Lower lobe of right lung (tissue), 2 donors: ENCODE measurements around the gene TBX2. TPM values are rescaled to one million over a fixed set of nuclear protein-coding genes. Genes with fewer than 3 reads are reported as not detected.
A peak's percentile ranks its signal among the peaks of the same experiment; 100 is the strongest.

Experiments used
- ATAC-seq, 2 donors: fragments of 200-7000 bp; cut with Tn5 transposase; one replicate each; pipeline ENCODE4 v1.9.1; 2020 to 2022; ENCODE audit warnings: mild to moderate bottlenecking in 2 of 2, moderate library complexity in 2 of 2
- DNase-seq: peaks from one replicate; pipeline ENCODE4 v3.0.0-alpha.2; 2020
- H3K27ac ChIP-seq: fragments of 200-600 bp; one replicate; pipeline ENCODE4 v1.8.0; 2022
- H3K27me3 ChIP-seq: fragments of 200-600 bp; one replicate; pipeline ENCODE4 v1.8.0; 2022; ENCODE audit warnings: low read depth
- H3K36me3 ChIP-seq: fragments of 200-600 bp; one replicate; pipeline ENCODE4 v1.8.0; 2022; ENCODE audit warnings: mild to moderate bottlenecking
- H3K4me1 ChIP-seq: fragments of 200-600 bp; one replicate; pipeline ENCODE4 v1.8.0; 2022
- H3K4me3 ChIP-seq: fragments of 200-600 bp; one replicate; pipeline ENCODE4 v1.8.0; 2022; ENCODE audit warnings: mild to moderate bottlenecking
- H3K9me3 ChIP-seq: fragments of 200-600 bp; one replicate; pipeline ENCODE4 v1.8.0; 2022
- intact Hi-C: fragments of 100-400 bp; cut with DNase I; formaldehyde crosslinking; loops from one replicate; pipeline ENCODE4 v1.11.0; 2022
- total RNA-seq: library from RNA; stranded (reverse); fragmentation: NEBNext Ultra II Directional; extraction: Animal tissue kit (Norgen Biotek cat#: 25700); gene quantifications from one replicate; pipeline ENCODE4 v1.2.1, GENCODE V29; 2021
- TF ChIP-seq, protein P1 (sequence below): fragments of 200-600 bp; IDR thresholded peaks from one replicate; pipeline ENCODE4 v1.8.0; 2022; ENCODE audit warnings: antibody characterized with exemption, mild to moderate bottlenecking
- donor health status: DM: no; HTN: yes; CAD: no; lungs with severe emphysema.

TBX2 gene
- total RNA-seq, 1 donor from 2014 or later, result 83.3 TPM

DNA sequence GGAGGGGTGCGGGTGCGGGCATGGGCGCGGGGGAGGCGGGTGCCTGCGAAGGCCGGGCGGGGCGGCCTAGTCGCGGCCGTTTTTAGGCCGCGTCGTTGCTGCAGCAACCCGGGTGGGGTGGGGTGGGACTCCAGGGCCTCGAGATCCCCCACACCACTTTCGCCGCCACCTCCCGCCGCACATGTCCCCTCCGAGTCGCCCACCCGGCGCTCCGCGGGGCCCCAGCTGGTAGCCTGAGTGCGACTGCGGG, 11.3 kb downstream of the TBX2 start:
- TF ChIP-seq, protein P1, sequence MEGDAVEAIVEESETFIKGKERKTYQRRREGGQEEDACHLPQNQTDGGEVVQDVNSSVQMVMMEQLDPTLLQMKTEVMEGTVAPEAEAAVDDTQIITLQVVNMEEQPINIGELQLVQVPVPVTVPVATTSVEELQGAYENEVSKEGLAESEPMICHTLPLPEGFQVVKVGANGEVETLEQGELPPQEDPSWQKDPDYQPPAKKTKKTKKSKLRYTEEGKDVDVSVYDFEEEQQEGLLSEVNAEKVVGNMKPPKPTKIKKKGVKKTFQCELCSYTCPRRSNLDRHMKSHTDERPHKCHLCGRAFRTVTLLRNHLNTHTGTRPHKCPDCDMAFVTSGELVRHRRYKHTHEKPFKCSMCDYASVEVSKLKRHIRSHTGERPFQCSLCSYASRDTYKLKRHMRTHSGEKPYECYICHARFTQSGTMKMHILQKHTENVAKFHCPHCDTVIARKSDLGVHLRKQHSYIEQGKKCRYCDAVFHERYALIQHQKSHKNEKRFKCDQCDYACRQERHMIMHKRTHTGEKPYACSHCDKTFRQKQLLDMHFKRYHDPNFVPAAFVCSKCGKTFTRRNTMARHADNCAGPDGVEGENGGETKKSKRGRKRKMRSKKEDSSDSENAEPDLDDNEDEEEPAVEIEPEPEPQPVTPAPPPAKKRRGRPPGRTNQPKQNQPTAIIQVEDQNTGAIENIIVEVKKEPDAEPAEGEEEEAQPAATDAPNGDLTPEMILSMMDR, result no peak
- no peak for ATAC-seq
- peak overlapping the region; percentile 89 for H3K27ac ChIP-seq
- peaks cover 49% of the 10 kb centered on the region for H3K27me3 ChIP-seq
- intact Hi-C loops, result no loop called here
- H3K4me1 ChIP-seq, result peaks cover 37% of the 10 kb centered on the region
- H3K9me3 ChIP-seq, result no peaks in the 10 kb centered on the region
- DNase-seq, result no peak
- H3K36me3 ChIP-seq, result peaks cover 17% of the 10 kb centered on the region
- H3K4me3 ChIP-seq, result peak overlapping the region; percentile 67

DNA sequence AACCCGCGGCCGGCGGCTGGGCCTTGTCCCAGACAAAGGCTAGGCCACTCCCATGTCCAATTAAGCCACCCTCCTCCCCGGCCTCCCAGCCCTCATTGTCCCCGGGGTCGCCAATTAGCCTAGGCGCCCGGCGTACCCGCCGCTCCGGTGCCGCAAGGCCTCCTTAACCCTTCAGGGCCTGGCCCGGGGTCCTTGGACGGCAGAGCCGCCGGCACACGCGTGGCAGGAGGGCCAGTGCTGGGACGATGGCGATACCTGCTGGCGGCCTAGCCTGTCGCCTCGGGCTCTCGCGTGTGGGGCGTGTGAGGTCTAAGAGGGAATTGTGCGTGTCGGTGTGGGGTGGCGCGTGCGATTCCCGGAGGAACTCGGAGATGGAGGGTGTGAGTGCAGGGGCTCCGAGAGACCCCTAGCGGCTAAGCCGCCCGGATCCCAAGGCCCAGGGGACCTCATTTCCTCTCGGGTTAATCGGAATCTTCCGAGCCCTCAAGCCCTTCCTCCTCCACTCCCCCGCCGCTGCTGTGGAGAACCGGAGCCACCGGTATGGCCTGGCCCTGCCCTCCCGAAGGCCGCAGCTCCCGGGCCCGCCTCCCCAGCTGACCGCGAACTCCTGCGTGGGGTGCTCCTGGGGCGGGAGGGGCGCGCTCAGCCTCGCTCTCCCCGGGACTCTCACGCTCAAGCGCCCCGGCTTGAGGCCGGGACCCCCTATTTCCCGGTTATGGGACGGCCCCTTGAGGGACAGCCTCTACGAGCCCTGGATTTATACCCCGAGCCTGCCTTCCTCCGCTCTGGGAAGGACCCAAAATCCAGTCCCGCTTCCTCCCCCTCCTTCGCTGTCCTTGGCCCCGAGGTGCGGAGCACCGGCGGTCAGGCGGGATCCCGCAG, 11.9 kb downstream of the TBX2 start:
- no peaks in the 10 kb centered on the region for H3K9me3 ChIP-seq
- TF ChIP-seq, protein P1, result no peak
- peaks cover 12% of the 10 kb centered on the region for H3K36me3 ChIP-seq
- intact Hi-C loops, result no loop called here
- DNase-seq (peak; percentile 74), ATAC-seq (peak; percentile 65 to 66)
- peak overlapping the region; percentile 89 for H3K27ac ChIP-seq
- H3K4me3 ChIP-seq, result peak overlapping the region; percentile 67
- peaks cover 43% of the 10 kb centered on the region for H3K27me3 ChIP-seq
- peaks cover 43% of the 10 kb centered on the region for H3K4me1 ChIP-seq

GRCh38 chr17:61412143-61412859, 12.7 kb downstream of the TBX2 start:
- peak; percentile 84 to 89 for ATAC-seq
- Histone ChIP-seq H3K9me3 (no peaks in the 10 kb centered on the region), H3K4me1 (peaks cover 50% of the 10 kb centered on the region), H3K36me3 (peaks cover 12% of the 10 kb centered on the region), H3K27me3 (peaks cover 35% of the 10 kb centered on the region), H3K4me3 (peak overlapping the region; percentile 67), H3K27ac (peak overlapping the region; percentile 89)
- intact Hi-C loops, result no loop called here
- TF ChIP-seq, protein P1, result peak; percentile 100
- DNase-seq, result peak; percentile 87

DNA sequence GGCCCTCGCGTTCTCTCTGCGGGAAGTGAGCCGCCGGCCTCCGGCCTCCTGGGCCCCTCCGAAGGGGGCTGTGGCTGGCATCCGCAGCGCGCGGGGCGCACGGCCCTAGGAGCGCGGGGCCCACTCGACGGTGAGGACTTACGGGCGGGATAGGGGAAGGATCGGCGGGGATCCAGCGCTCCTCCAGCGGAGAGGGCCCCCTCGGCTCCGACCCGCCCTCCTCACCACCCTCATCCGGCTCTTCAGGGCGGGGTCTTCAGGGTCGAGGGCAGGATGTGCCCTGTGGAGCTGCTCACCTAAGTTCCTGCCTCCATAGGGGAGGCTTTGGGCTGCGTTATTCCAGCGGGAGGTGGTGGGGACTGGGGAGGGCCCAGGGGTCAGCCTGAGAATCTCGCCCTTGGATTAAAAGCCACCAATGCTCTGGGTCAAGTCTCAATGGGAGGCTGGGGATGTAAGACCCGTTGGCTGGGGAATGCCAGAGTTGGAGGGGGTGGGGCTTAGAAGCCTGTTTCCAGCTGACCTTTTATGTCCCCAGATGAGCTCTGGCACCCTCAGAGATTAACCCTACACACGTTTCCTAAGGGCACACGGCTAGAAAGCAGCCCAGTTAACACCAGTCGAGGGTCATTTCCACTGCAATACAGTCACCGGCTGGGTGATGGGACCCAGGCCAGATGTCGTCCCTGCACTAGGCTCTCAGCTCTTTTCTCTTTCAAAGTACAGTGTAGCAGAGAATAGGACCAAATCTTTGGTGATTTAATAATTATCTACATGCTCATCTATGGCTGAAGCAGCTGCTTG, 13.4 kb downstream of the TBX2 start:
- intact Hi-C loops, result no loop called here
- peak in 1 of 2 donors; percentile 0 for ATAC-seq

More for the DNA sequence above, 13.4 kb downstream of the TBX2 start:
- TF ChIP-seq, protein P1, result no peak
- peak overlapping the region; percentile 89 for H3K27ac ChIP-seq
- H3K36me3 ChIP-seq, result peaks cover 5% of the 10 kb centered on the region
- peak overlapping the region; percentile 67 for H3K4me3 ChIP-seq
- peaks cover 29% of the 10 kb centered on the region for H3K27me3 ChIP-seq
- H3K9me3 ChIP-seq, result no peaks in the 10 kb centered on the region
- peaks cover 48% of the 10 kb centered on the region for H3K4me1 ChIP-seq
- DNase-seq, result no peak
